HEK293 (cell line): ENCODE measurements around the gene ZNF175.
"Not testable (repeated sequence)": the region's sequence is repeated elsewhere in the genome, so short reads cannot be mapped to it uniquely, and the experiment has no call there.

ENCODE experiments used
- CTCF ChIA-PET: fragments of 350-600 bp; formaldehyde crosslinking; extraction: SDS; loops from one replicate; lab custom pipeline; 2021; ENCODE audit warnings: antibody characterized with exemption; lab: Yijun Ruan, JAX
- POLR2A ChIA-PET: fragments of 300-600 bp; formaldehyde crosslinking; extraction: SDS; loops from one replicate; lab custom pipeline; 2020; ENCODE audit warnings: antibody characterized with exemption, inconsistent platforms; lab: Yijun Ruan, JAX
- H3K27ac ChIP-seq: fragments of 200-500 bp; sonication (Bioruptor generic); 2 replicates; pipeline ENCODE4 v1.5.1; 2014; ENCODE audit warnings: low read depth, low read length, control low read depth, inconsistent platforms; ENCODE audit errors: extremely low read depth
- H3K36me3 ChIP-seq, 2 experiments: fragments of 200-500 bp in 1 of 2; sonication (Bioruptor generic) in 1 of 2; 1 replicate in 1 of 2; 2 replicates in 1 of 2; pipeline ENCODE4 v1.5.1; 2014 to 2017; ENCODE audit warnings: inconsistent platforms in 2 of 2, low read length in 2 of 2; ENCODE audit not compliant: control insufficient read depth in 2 of 2, insufficient read depth in 1 of 2
- H3K4me1 ChIP-seq: fragments of 200-500 bp; sonication (Bioruptor generic); 2 replicates; pipeline ENCODE4 v1.5.1; 2014; ENCODE audit warnings: mild to moderate bottlenecking, low read length, inconsistent platforms; ENCODE audit not compliant: control insufficient read depth, insufficient read depth
- H3K4me3 ChIP-seq: 2 replicates; pipeline ENCODE4 v1.5.1; 2011; ENCODE audit warnings: low read depth, mild to moderate bottlenecking, control low read depth, low read length, moderate library complexity
- H3K9me3 ChIP-seq: fragments of 200-500 bp; sonication (Bioruptor generic); 2 replicates; pipeline ENCODE4 v1.5.1; 2014; ENCODE audit warnings: low read depth, low read length, inconsistent platforms; ENCODE audit not compliant: control insufficient read depth, insufficient read depth
- GFI1B ChIP-seq: fragments of 450-650 bp; formaldehyde crosslinking; IDR thresholded peaks from 2 replicates; pipeline ENCODE4 v1.5.1; 2016; ENCODE audit warnings: missing biosample characterization, missing genetic modification characterization
- GLI4 ChIP-seq: fragments of 450-650 bp; formaldehyde crosslinking; IDR thresholded peaks from 2 replicates; pipeline ENCODE4 v1.5.1; 2016; ENCODE audit warnings: missing biosample characterization, missing genetic modification characterization
- HOXD13 ChIP-seq: sonication (generic); formaldehyde crosslinking; IDR thresholded peaks from 2 replicates; pipeline ENCODE4 v1.8.0; 2022; ENCODE audit warnings: missing genetic modification reagents, borderline replicate concordance
- KLF10 ChIP-seq: fragments of 450-650 bp; IDR thresholded peaks from 2 replicates; pipeline ENCODE4 v1.5.1; 2018; ENCODE audit warnings: missing biosample characterization, mild to moderate bottlenecking, missing genetic modification characterization
- SP2 ChIP-seq: fragments of 450-650 bp; formaldehyde crosslinking; IDR thresholded peaks from 2 replicates; pipeline ENCODE4 v1.5.1; 2016; ENCODE audit warnings: missing biosample characterization, missing genetic modification characterization
- TSHZ1 ChIP-seq: fragments of 450-650 bp; formaldehyde crosslinking; IDR thresholded peaks from 2 replicates; pipeline ENCODE4 v1.5.1; 2016; ENCODE audit warnings: missing biosample characterization, missing genetic modification characterization, borderline replicate concordance
- ZBTB8A ChIP-seq: fragments of 450-650 bp; formaldehyde crosslinking; IDR thresholded peaks from 2 replicates; pipeline ENCODE4 v1.5.1; 2016; ENCODE audit warnings: missing biosample characterization, missing genetic modification characterization
- ZFP41 ChIP-seq: fragments of 450-650 bp; formaldehyde crosslinking; IDR thresholded peaks from 2 replicates; pipeline ENCODE4 v1.5.1; 2016; ENCODE audit warnings: missing biosample characterization, missing genetic modification characterization, borderline replicate concordance
- ZIC2 ChIP-seq: fragments of 450-650 bp; formaldehyde crosslinking; IDR thresholded peaks from 2 replicates; pipeline ENCODE4 v1.5.1; 2016; ENCODE audit warnings: missing biosample characterization, missing genetic modification characterization
- ZNF146 ChIP-seq: fragments of 450-650 bp; formaldehyde crosslinking; IDR thresholded peaks from 2 replicates; pipeline ENCODE4 v1.5.1; 2016; ENCODE audit warnings: missing biosample characterization, missing genetic modification characterization
- ZNF302 ChIP-seq: fragments of 450-650 bp; formaldehyde crosslinking; IDR thresholded peaks from 2 replicates; pipeline ENCODE4 v1.5.1; 2016; ENCODE audit warnings: missing biosample characterization, missing genetic modification characterization, low read depth
- ZNF311 ChIP-seq: fragments of 450-650 bp; formaldehyde crosslinking; IDR thresholded peaks from 2 replicates; pipeline ENCODE4 v1.5.1; 2017; ENCODE audit warnings: missing biosample characterization, missing genetic modification characterization, borderline replicate concordance
- ZNF423 ChIP-seq: fragments of 450-650 bp; formaldehyde crosslinking; IDR thresholded peaks from 2 replicates; pipeline ENCODE4 v1.5.1; 2016; ENCODE audit warnings: missing biosample characterization, missing genetic modification characterization
- ZNF48 ChIP-seq: fragments of 450-650 bp; formaldehyde crosslinking; IDR thresholded peaks from 2 replicates; pipeline ENCODE4 v1.5.1; 2016; ENCODE audit warnings: missing biosample characterization, missing genetic modification characterization
- ZNF529 ChIP-seq: fragments of 450-650 bp; formaldehyde crosslinking; IDR thresholded peaks from 2 replicates; pipeline ENCODE4 v1.5.1; 2017; ENCODE audit warnings: missing genetic modification characterization, missing biosample characterization; ENCODE audit not compliant: insufficient replicate concordance
- ZNF548 ChIP-seq: fragments of 450-650 bp; formaldehyde crosslinking; IDR thresholded peaks from 2 replicates; pipeline ENCODE4 v1.5.1; 2016; ENCODE audit warnings: missing biosample characterization, missing genetic modification characterization
- ZNF670 ChIP-seq: fragments of 450-650 bp; formaldehyde crosslinking; IDR thresholded peaks from 2 replicates; pipeline ENCODE4 v1.5.1; 2016; ENCODE audit warnings: missing biosample characterization, missing genetic modification characterization, low read depth
- ZNF843 ChIP-seq: fragments of 450-650 bp; formaldehyde crosslinking; IDR thresholded peaks from 2 replicates; pipeline ENCODE4 v1.5.1; 2016; ENCODE audit warnings: missing biosample characterization, missing genetic modification characterization
- ZSCAN4 ChIP-seq: fragments of 450-650 bp; formaldehyde crosslinking; IDR thresholded peaks from 2 replicates; pipeline ENCODE4 v1.5.1; 2017; ENCODE audit warnings: missing biosample characterization, missing genetic modification characterization
- ZSCAN5A ChIP-seq: fragments of 450-650 bp; formaldehyde crosslinking; IDR thresholded peaks from 2 replicates; pipeline ENCODE4 v1.5.1; 2016; ENCODE audit warnings: missing biosample characterization, missing genetic modification characterization

The ZNF175 gene

GRCh38 chr19:51627491-51628138 is 56.5 kb downstream of the ZNF175 start:
- Histone ChIP-seq H3K4me3 (no peak overlapping the region), H3K36me3 (no peaks in the 10 kb centered on the region), H3K27ac (no peak overlapping the region)
- ChIA-PET POLR2A (no interaction called here), CTCF (interaction anchor here (0.6 to 1.6 kb wide), 3 partner anchors 10 to 1340 kb away, joined by 3 read pairs; no protein-coding TSS in a partner anchor)
- peak; percentile 49 for TF ChIP-seq ZIC2
- TF ChIP-seq HOXD13 = no peak
- TF ChIP-seq, all 188 proteins: peak for 1
- Histone ChIP-seq H3K4me1 (no peaks in the 10 kb centered on the region), H3K9me3 (no peaks in the 10 kb centered on the region)

GRCh38 chr19:51628153-51628939 is 57.3 kb downstream of the ZNF175 start:
- CTCF ChIA-PET = interaction anchor here (0.6 kb wide), 1 partner anchor 1339 kb away, joined by 3 read pairs; no protein-coding TSS in a partner anchor
- Histone ChIP-seq H3K4me3 (no peak overlapping the region), H3K9me3 (no peaks in the 10 kb centered on the region), H3K4me1 (no peaks in the 10 kb centered on the region), H3K27ac (no peak overlapping the region), H3K36me3 (no peaks in the 10 kb centered on the region)
- POLR2A ChIA-PET = no interaction called here
- peak; percentile 94 for TF ChIP-seq ZSCAN4 (tag by site-specific recombination)
- 0 out of 2 replicates have a peak, but pooled peaks have one; percentile 25 for TF ChIP-seq ZFP41 (tag by site-specific recombination)
- no peak for TF ChIP-seq ZNF548
- no peak for TF ChIP-seq TSHZ1

GRCh38 chr19:51630315-51630714 is 59.2 kb downstream of the ZNF175 start, which contains the start of gene SIGLEC5:
TSS of gene SIGLEC5 (minus strand) at chr19:51630401. CDS start at chr19:51630335, 66 bp downstream.
- CTCF ChIA-PET = interaction anchor here (1.3 kb wide), 1 partner anchor 28 kb away, joined by 5 read pairs; no protein-coding TSS in a partner anchor
- POLR2A ChIA-PET, H3K4me3 ChIP-seq, H3K27ac ChIP-seq, H3K36me3 ChIP-seq, H3K9me3 ChIP-seq, H3K4me1 ChIP-seq: not testable (repeated sequence)

GRCh38 chr19:51632126-51632525 is 61.0 kb downstream of the ZNF175 start:
- Histone ChIP-seq H3K27ac (no peak overlapping the region), H3K4me3 (no peak overlapping the region), H3K9me3 (no peaks in the 10 kb centered on the region; the same call in 1 of the 2 replicates), H3K36me3 (no peaks in the 10 kb centered on the region), H3K4me1 (no peaks in the 10 kb centered on the region)
- POLR2A ChIA-PET = no interaction called here
- CTCF ChIA-PET = no interaction called here
- no peak for TF ChIP-seq ZNF311 (tag by site-specific recombination)
- TF ChIP-seq ZNF302 (tag by site-specific recombination) = no peak
- no peak for TF ChIP-seq GLI4
- TF ChIP-seq GFI1B (tag by site-specific recombination) = no peak
- TF ChIP-seq ZNF529 (tag by site-specific recombination) = no peak
- no peak for TF ChIP-seq ZBTB8A (tag by site-specific recombination)
- TF ChIP-seq ZNF843 (tag by site-specific recombination) = no peak
- no peak for TF ChIP-seq ZNF146 (tag by site-specific recombination)
- no peak for TF ChIP-seq ZSCAN5A (tag by site-specific recombination)
- no peak for TF ChIP-seq ZNF423 (tag by site-specific recombination)
- no peak for TF ChIP-seq ZNF48 (tag by site-specific recombination)
- TF ChIP-seq KLF10 (tag by site-specific recombination) = no peak
- no peak for TF ChIP-seq SP2
- TF ChIP-seq ZNF670 (tag by site-specific recombination) = no peak
